ENCODE measurements around the gene EED. TPM values are rescaled to one million over a fixed set of nuclear protein-coding genes. Genes with fewer than 3 reads are reported as not detected.

EED gene
- total and polyA plus RNA-seq, 4 donors: 14.5 to 26.5 (median 19.0) TPM

GRCh38 chr11:86265194-86265593, 20.6 kb downstream of the EED start:
- Histone ChIP-seq H3K9me3 (ENCODE audit: control insufficient read depth, low read length) (no peaks in the 10 kb centered on the region), H3K36me3 (ENCODE audit: control insufficient read depth in 1 of 2, insufficient read depth in 2 of 2, low read length in 1 of 2) (peaks cover 0 to 3% of the 10 kb centered on the region in 2 donors), H3K4me1 (ENCODE audit: control insufficient read depth in 1 of 2, insufficient read depth in 2 of 2, low read length in 2 of 2) (peaks cover 0 to 2% of the 10 kb centered on the region in 2 donors), H3K4me3 (ENCODE audit: low read length in 2 of 2) (no peak overlapping the region), H3K27ac (ENCODE audit: low read depth in 1 of 2, low read length in 2 of 2) (no peak overlapping the region), H3K27me3 (ENCODE audit: control insufficient read depth in 1 of 2, insufficient read depth in 2 of 2, low read length in 1 of 2) (no peaks in the 10 kb centered on the region)
- ATAC-seq (ENCODE audit: low FRiP score): no peak
- no peak for DNase-seq
- intact Hi-C loops (cut with DNase I): no loop called here

GRCh38 chr11:86269645-86270044, 25.1 kb downstream of the EED start:
- 81 to 94% methylated on average over 1 of the region's 1 CpG for WGBS, 2 donors
- Histone ChIP-seq H3K4me1 (ENCODE audit: control insufficient read depth in 1 of 2, insufficient read depth in 2 of 2, low read length in 2 of 2) (peaks cover 0 to 2% of the 10 kb centered on the region in 2 donors), H3K36me3 (ENCODE audit: control insufficient read depth in 1 of 2, insufficient read depth in 2 of 2, low read length in 1 of 2) (no peaks in the 10 kb centered on the region), H3K27ac (ENCODE audit: low read depth in 1 of 2, low read length in 2 of 2) (no peak overlapping the region), H3K27me3 (ENCODE audit: control insufficient read depth in 1 of 2, insufficient read depth in 2 of 2, low read length in 1 of 2) (no peaks in the 10 kb centered on the region), H3K4me3 (ENCODE audit: low read length in 2 of 2) (no peak overlapping the region), H3K9me3 (ENCODE audit: control insufficient read depth, low read length) (no peaks in the 10 kb centered on the region)
- intact Hi-C loops (cut with DNase I): no loop called here
- DNase-seq (no peak), ATAC-seq (ENCODE audit: low FRiP score) (no peak)

GRCh38 chr11:86274503-86274902, 29.9 kb downstream of the EED start:
- H3K4me1 ChIP-seq (ENCODE audit: control insufficient read depth in 1 of 2, insufficient read depth in 2 of 2, low read length in 2 of 2): no peaks in the 10 kb centered on the region
- ATAC-seq (ENCODE audit: low FRiP score) (no peak), DNase-seq (no peak)
- H3K9me3 ChIP-seq (ENCODE audit: control insufficient read depth, low read length): no peaks in the 10 kb centered on the region
- intact Hi-C loops (cut with DNase I): no loop called here
- H3K27ac ChIP-seq (ENCODE audit: low read depth in 1 of 2, low read length in 2 of 2): no peak overlapping the region
- no peak overlapping the region for H3K4me3 ChIP-seq (ENCODE audit: low read length in 2 of 2)
- H3K27me3 ChIP-seq (ENCODE audit: control insufficient read depth in 1 of 2, insufficient read depth in 2 of 2, low read length in 1 of 2): no peaks in the 10 kb centered on the region
- peaks cover 0 to 2% of the 10 kb centered on the region in 2 donors for H3K36me3 ChIP-seq (ENCODE audit: control insufficient read depth in 1 of 2, insufficient read depth in 2 of 2, low read length in 1 of 2)
- WGBS, 2 donors: 93 to 94% methylated on average over 6 of the region's 6 CpGs

- Histone ChIP-seq H3K9me3 (ENCODE audit: control insufficient read depth, low read length) (no peaks in the 10 kb centered on the region), H3K27ac (ENCODE audit: low read depth in 1 of 2, low read length in 2 of 2) (no peak overlapping the region), H3K4me3 (ENCODE audit: low read length in 2 of 2) (no peak overlapping the region), H3K27me3 (ENCODE audit: control insufficient read depth in 1 of 2, insufficient read depth in 2 of 2, low read length in 1 of 2) (no peaks in the 10 kb centered on the region), H3K36me3 (ENCODE audit: control insufficient read depth in 1 of 2, insufficient read depth in 2 of 2, low read length in 1 of 2) (peaks cover 0 to 2% of the 10 kb centered on the region in 2 donors), H3K4me1 (ENCODE audit: control insufficient read depth in 1 of 2, insufficient read depth in 2 of 2, low read length in 2 of 2) (no peaks in the 10 kb centered on the region)
- DNase-seq: no peak
- WGBS, 2 donors: 68 to 72% methylated on average over 4 of the region's 4 CpGs
- no peak for ATAC-seq (ENCODE audit: low FRiP score)
- intact Hi-C loops (cut with DNase I): no loop called here
These were observed 30.4 kb downstream of the EED start for GRCh38 chr11:86274999-86275398.

- Histone ChIP-seq H3K27ac (ENCODE audit: low read depth in 1 of 2, low read length in 2 of 2) (no peak overlapping the region), H3K9me3 (ENCODE audit: control insufficient read depth, low read length) (no peaks in the 10 kb centered on the region), H3K4me1 (ENCODE audit: control insufficient read depth in 1 of 2, insufficient read depth in 2 of 2, low read length in 2 of 2) (no peaks in the 10 kb centered on the region), H3K27me3 (ENCODE audit: control insufficient read depth in 1 of 2, insufficient read depth in 2 of 2, low read length in 1 of 2) (no peaks in the 10 kb centered on the region), H3K4me3 (ENCODE audit: low read length in 2 of 2) (no peak overlapping the region), H3K36me3 (ENCODE audit: control insufficient read depth in 1 of 2, insufficient read depth in 2 of 2, low read length in 1 of 2) (peaks cover 0 to 2% of the 10 kb centered on the region in 2 donors)
- no peak for DNase-seq
- no peak for ATAC-seq (ENCODE audit: low FRiP score)
- WGBS, 2 donors: 76 to 78% methylated on average over 2 of the region's 2 CpGs
- intact Hi-C loops (cut with DNase I): no loop called here
These were observed 31.2 kb downstream of the EED start for GRCh38 chr11:86275493-86276370.

GRCh38 chr11:86277741-86278140, 33.2 kb downstream of the EED start:
- DNase-seq: no peak
- ATAC-seq (ENCODE audit: low FRiP score): no peak
- Histone ChIP-seq H3K4me1 (ENCODE audit: control insufficient read depth in 1 of 2, insufficient read depth in 2 of 2, low read length in 2 of 2) (no peaks in the 10 kb centered on the region), H3K9me3 (ENCODE audit: control insufficient read depth, low read length) (no peaks in the 10 kb centered on the region), H3K27ac (ENCODE audit: low read depth in 1 of 2, low read length in 2 of 2) (no peak overlapping the region), H3K4me3 (ENCODE audit: low read length in 2 of 2) (no peak overlapping the region), H3K36me3 (ENCODE audit: control insufficient read depth in 1 of 2, insufficient read depth in 2 of 2, low read length in 1 of 2) (peaks cover 0 to 2% of the 10 kb centered on the region in 2 donors), H3K27me3 (ENCODE audit: control insufficient read depth in 1 of 2, insufficient read depth in 2 of 2, low read length in 1 of 2) (no peaks in the 10 kb centered on the region)
- intact Hi-C loops (cut with DNase I): no loop called here
- WGBS, 2 donors: 93 to 97% methylated on average over 1 of the region's 1 CpG

- intact Hi-C loops (cut with DNase I): no loop called here
- H3K4me1 ChIP-seq (ENCODE audit: control insufficient read depth in 1 of 2, insufficient read depth in 2 of 2, low read length in 2 of 2): no peaks in the 10 kb centered on the region
- ATAC-seq (ENCODE audit: low FRiP score) (no peak), DNase-seq (no peak)
- H3K4me3 ChIP-seq (ENCODE audit: low read length in 2 of 2): no peak overlapping the region
- 95 to 96% methylated on average over 8 of the region's 8 CpGs for WGBS, 2 donors
- no peaks in the 10 kb centered on the region for H3K27me3 ChIP-seq (ENCODE audit: control insufficient read depth in 1 of 2, insufficient read depth in 2 of 2, low read length in 1 of 2)
- no peaks in the 10 kb centered on the region for H3K9me3 ChIP-seq (ENCODE audit: control insufficient read depth, low read length)
- H3K27ac ChIP-seq (ENCODE audit: low read depth in 1 of 2, low read length in 2 of 2): no peak overlapping the region
- H3K36me3 ChIP-seq (ENCODE audit: control insufficient read depth in 1 of 2, insufficient read depth in 2 of 2, low read length in 1 of 2): peaks cover 0 to 2% of the 10 kb centered on the region in 2 donors
These were observed 33.7 kb downstream of the EED start for GRCh38 chr11:86278226-86278625.

- Histone ChIP-seq H3K4me1 (ENCODE audit: control insufficient read depth in 1 of 2, insufficient read depth in 2 of 2, low read length in 2 of 2) (no peaks in the 10 kb centered on the region), H3K27ac (ENCODE audit: low read depth in 1 of 2, low read length in 2 of 2) (no peak overlapping the region), H3K4me3 (ENCODE audit: low read length in 2 of 2) (no peak overlapping the region), H3K9me3 (ENCODE audit: control insufficient read depth, low read length) (no peaks in the 10 kb centered on the region), H3K27me3 (ENCODE audit: control insufficient read depth in 1 of 2, insufficient read depth in 2 of 2, low read length in 1 of 2) (no peaks in the 10 kb centered on the region), H3K36me3 (ENCODE audit: control insufficient read depth in 1 of 2, insufficient read depth in 2 of 2, low read length in 1 of 2) (peaks cover 1 to 5% of the 10 kb centered on the region in 2 donors)
- WGBS, 2 donors: 93 to 94% methylated on average over 3 of the region's 3 CpGs
- intact Hi-C loops (cut with DNase I): no loop called here
- DNase-seq (no peak), ATAC-seq (ENCODE audit: low FRiP score) (no peak)
These were observed 35.2 kb downstream of the EED start for GRCh38 chr11:86279747-86280146.

- 91 to 96% methylated on average over 2 of the region's 2 CpGs for WGBS, 2 donors
- no peak for ATAC-seq (ENCODE audit: low FRiP score)
These were observed 42.9 kb downstream of the EED start for GRCh38 chr11:86287468-86287796.

More at GRCh38 chr11:86287468-86287796, 42.9 kb downstream of the EED start:
- no peak overlapping the region for H3K27ac ChIP-seq (ENCODE audit: low read depth in 1 of 2, low read length in 2 of 2)
- no peaks in the 10 kb centered on the region for H3K27me3 ChIP-seq (ENCODE audit: control insufficient read depth in 1 of 2, insufficient read depth in 2 of 2, low read length in 1 of 2)
- peaks cover 1 to 3% of the 10 kb centered on the region in 2 donors for H3K36me3 ChIP-seq (ENCODE audit: control insufficient read depth in 1 of 2, insufficient read depth in 2 of 2, low read length in 1 of 2)
- no peak for DNase-seq
- no peaks in the 10 kb centered on the region for H3K4me1 ChIP-seq (ENCODE audit: control insufficient read depth in 1 of 2, insufficient read depth in 2 of 2, low read length in 2 of 2)
- no peak overlapping the region for H3K4me3 ChIP-seq (ENCODE audit: low read length in 2 of 2)
- H3K9me3 ChIP-seq (ENCODE audit: control insufficient read depth, low read length): no peaks in the 10 kb centered on the region
- intact Hi-C loops (cut with DNase I): no loop called here
